PC-9 (cell line): ENCODE results near the gene C5orf15. TPM values are rescaled to one million over a fixed set of nuclear protein-coding genes. Genes with fewer than 3 reads are reported as not detected.

Experiments
- BruUV-seq: library from RNA; stranded (reverse); fragments of 400-500 nt; replicated peaks from 2 replicates; lab custom pipeline; 2021; lab: Mats Ljungman, UMichigan
- CTCF ChIA-PET: fragments of 300-600 bp; sonication (Branson Sonifier 250); formaldehyde crosslinking; loops from one replicate; lab custom pipeline; 2022; ENCODE audit warnings: antibody characterized with exemption; lab: Charles Lee
- POLR2A ChIA-PET: fragments of 300-600 bp; sonication (Branson Sonifier 250); formaldehyde crosslinking; loops from one replicate; lab custom pipeline; 2022; ENCODE audit warnings: antibody characterized with exemption; ENCODE audit not compliant: unreplicated experiment; lab: Charles Lee
- DNase-seq, 2 experiments: peaks; one replicate each; pipeline versions ENCODE4 v3.0.0 to v3.0.0-alpha.2; 2015 to 2022; ENCODE audit warnings: mixed read lengths in 1 of 2
- H2AFZ ChIP-seq: fragments of 200-600 bp; sonication (generic); 2 replicates; pipeline ENCODE4 v1.8.1; 2017; ENCODE audit warnings: antibody characterized with exemption
- H3F3A ChIP-seq: fragments of 200-600 bp; sonication (generic); 2 replicates; pipeline ENCODE4 v1.8.1; 2017; ENCODE audit warnings: antibody characterized with exemption, mild to moderate bottlenecking, low read depth; ENCODE audit not compliant: insufficient read depth
- H3K27ac ChIP-seq: fragments of 200-600 bp; sonication (generic); 2 replicates; pipeline ENCODE4 v1.6.1; 2016; ENCODE audit warnings: mixed run types
- H3K27me3 ChIP-seq: fragments of 200-600 bp; sonication (generic); 2 replicates; pipeline ENCODE4 v1.6.1; 2016; ENCODE audit warnings: low read depth, mixed run types; ENCODE audit not compliant: insufficient read depth
- H3K36me3 ChIP-seq: fragments of 200-600 bp; sonication (generic); 2 replicates; pipeline ENCODE4 v1.6.1; 2016; ENCODE audit warnings: low read depth, mixed run types
- H3K4me1 ChIP-seq: fragments of 200-600 bp; sonication (generic); replicated peaks from 2 replicates; pipeline ENCODE4 v1.6.1; 2016; ENCODE audit warnings: mixed run types; ENCODE audit not compliant: insufficient read depth
- H3K4me2 ChIP-seq: fragments of 200-600 bp; sonication (generic); 2 replicates; pipeline ENCODE4 v1.6.1; 2017; ENCODE audit warnings: mixed run types
- H3K4me3 ChIP-seq: fragments of 200-600 bp; sonication (generic); 2 replicates; pipeline ENCODE4 v1.6.1; 2016; ENCODE audit warnings: mixed run types
- H3K79me2 ChIP-seq: fragments of 200-600 bp; sonication (generic); 2 replicates; pipeline ENCODE4 v1.6.1; 2017; ENCODE audit warnings: low read depth, mixed run types
- H3K9me2 ChIP-seq: fragments of 200-600 bp; sonication (generic); 2 replicates; pipeline ENCODE4 v1.8.1; 2017; ENCODE audit warnings: mild to moderate bottlenecking; ENCODE audit not compliant: insufficient read depth
- H3K9me3 ChIP-seq: fragments of 200-600 bp; sonication (generic); 2 replicates; pipeline ENCODE4 v1.8.1; 2016; ENCODE audit warnings: low read depth; ENCODE audit not compliant: insufficient read depth
- H4K20me1 ChIP-seq: fragments of 200-600 bp; sonication (generic); 2 replicates; pipeline ENCODE4 v1.8.1; 2017; ENCODE audit not compliant: insufficient read depth
- CTCF ChIP-seq: fragments of 200-600 bp; sonication (generic); conservative IDR thresholded peaks from 2 replicates; pipeline ENCODE4 v1.6.1; 2017; ENCODE audit warnings: mixed run types, antibody characterized with exemption, mild to moderate bottlenecking, moderate library complexity
- EZH2 ChIP-seq: fragments of 200-600 bp; sonication (generic); IDR thresholded peaks from 2 replicates; pipeline ENCODE4 v1.8.0; 2017; ENCODE audit warnings: antibody characterized with exemption, low read depth
- intact Hi-C: fragments of 100-400 bp; cut with micrococcal nuclease; formaldehyde crosslinking; loops from one replicate; pipeline ENCODE4 v1.10.0; 2022; ENCODE audit not compliant: unreplicated experiment
- total RNA-seq: library from RNA; stranded (reverse); gene quantifications from 2 replicates; pipeline ENCODE4 v1.2.3, GENCODE V29; 2021

C5orf15 gene
- total RNA-seq, 1 experiment from 2014 or later = 45.0 TPM

- no peak for TF ChIP-seq EZH2
- no peak for TF ChIP-seq CTCF
- CTCF ChIA-PET = no interaction called here
Observed at GRCh38 chr5:133921069-133921468, 47.4 kb downstream of the C5orf15 start.

GRCh38 chr5:133919148-133920136 is 49.0 kb downstream of the C5orf15 start:
- intact Hi-C loops = no loop called here
- Histone ChIP-seq H3K27me3 (no peaks in the 10 kb centered on the region), H3K9me3 (no peaks in the 10 kb centered on the region), H3K27ac (no peak overlapping the region), H3K36me3 (no peaks in the 10 kb centered on the region), H2AFZ (no peak overlapping the region), H3K79me2 (no peaks in the 10 kb centered on the region), H4K20me1 (no peaks in the 10 kb centered on the region), H3K9me2 (no peaks in the 10 kb centered on the region), H3K4me3 (no peak overlapping the region), H3K4me1 (peaks cover 16% of the 10 kb centered on the region), H3K4me2 (no peak overlapping the region), H3F3A (0 out of 2 replicates have a peak, but pooled peaks cover 5% of the 10 kb centered on the region)
- DNase-seq = no peak
- POLR2A ChIA-PET = no interaction called here
- no TSS peak for BruUV-seq
- no peak for TF ChIP-seq CTCF
- no peak for TF ChIP-seq EZH2
- CTCF ChIA-PET = no interaction called here

More at GRCh38 chr5:133921069-133921468, 47.4 kb downstream of the C5orf15 start:
- no peaks in the 10 kb centered on the region for H3K36me3 ChIP-seq
- H3K4me2 ChIP-seq = no peak overlapping the region
- no peaks in the 10 kb centered on the region for H4K20me1 ChIP-seq
- peaks cover 5% of the 10 kb centered on the region; the same call in 1 of the 2 replicates for H3F3A ChIP-seq
- H3K4me3 ChIP-seq = no peak overlapping the region
- DNase-seq = no peak
- no peaks in the 10 kb centered on the region for H3K27me3 ChIP-seq
- POLR2A ChIA-PET = no interaction called here
- peaks cover 32% of the 10 kb centered on the region for H3K4me1 ChIP-seq
- no peak overlapping the region for H2AFZ ChIP-seq
- no peaks in the 10 kb centered on the region for H3K79me2 ChIP-seq
- H3K9me2 ChIP-seq = no peaks in the 10 kb centered on the region
- intact Hi-C loops = no loop called here
- H3K27ac ChIP-seq = no peak overlapping the region
- BruUV-seq = no TSS peak
- no peaks in the 10 kb centered on the region for H3K9me3 ChIP-seq

- no peak overlapping the region for H3K4me2 ChIP-seq
- ChIA-PET POLR2A (no interaction called here), CTCF (no interaction called here)
- H3K27ac ChIP-seq = no peak overlapping the region
- no peaks in the 10 kb centered on the region for H3K36me3 ChIP-seq
- H3K27me3 ChIP-seq = no peaks in the 10 kb centered on the region
- no TSS peak for BruUV-seq
- H3K4me1 ChIP-seq = peaks cover 10% of the 10 kb centered on the region
- H2AFZ ChIP-seq = no peak overlapping the region
- no peak overlapping the region for H3K4me3 ChIP-seq
- no peak for DNase-seq
- no peaks in the 10 kb centered on the region for H4K20me1 ChIP-seq
- TF ChIP-seq CTCF = no peak
- no peak for TF ChIP-seq EZH2
- no peaks in the 10 kb centered on the region for H3K9me3 ChIP-seq
- H3F3A ChIP-seq = 0 out of 2 replicates have a peak, but pooled peaks cover 5% of the 10 kb centered on the region
- no peaks in the 10 kb centered on the region for H3K79me2 ChIP-seq
- no peaks in the 10 kb centered on the region for H3K9me2 ChIP-seq
- intact Hi-C loops = no loop called here
Observed at GRCh38 chr5:133918731-133919130, 49.7 kb downstream of the C5orf15 start.
